Transverse colon (tissue), 4 donors: Measurements from ENCODE around the gene OR7A17. TPM values are rescaled to one million over a fixed set of nuclear protein-coding genes. Genes with fewer than 3 reads are reported as not detected.

Experiments
- DNase-seq: peaks from one replicate; pipeline ENCODE4 v3.0.0-alpha.2; 2019
- H3K27ac ChIP-seq, 4 donors: fragments of 200-600 bp; sonication (generic); 2 replicates each; pipeline ENCODE4 v1.5.1; 2016 to 2018; ENCODE audit warnings: inconsistent platforms in 4 of 4
- H3K27me3 ChIP-seq: fragments of 200-600 bp; sonication (generic); 2 replicates; pipeline ENCODE4 v1.5.1; 2017; ENCODE audit warnings: inconsistent platforms
- H3K36me3 ChIP-seq, 4 donors: fragments of 200-600 bp; sonication (generic); 2 replicates each; pipeline ENCODE4 v1.5.1; 2017 to 2019; ENCODE audit warnings: inconsistent platforms in 4 of 4
- H3K4me1 ChIP-seq, 4 donors: fragments of 200-600 bp; sonication (generic); 2 replicates each; pipeline ENCODE4 v1.5.1; 2017 to 2020; ENCODE audit warnings: inconsistent platforms in 4 of 4
- H3K4me3 ChIP-seq, 4 donors: fragments of 200-600 bp; sonication (generic); 1 replicate in 1 of 4; 2 replicates in 3 of 4; pipeline versions ENCODE4 v1.5.1 to v1.6.1; 2017 to 2019; ENCODE audit warnings: inconsistent platforms in 4 of 4
- H3K9me3 ChIP-seq, 2 donors: fragments of 200-600 bp; sonication (generic); 2 replicates each; pipeline ENCODE4 v1.5.1; 2017 to 2019; ENCODE audit warnings: inconsistent platforms in 2 of 2
- EP300 ChIP-seq: sonication (generic); formaldehyde crosslinking; IDR thresholded peaks from one replicate; pipeline ENCODE4 v1.6.1; 2017; ENCODE audit warnings: antibody characterized with exemption, low read depth
- POLR2A ChIP-seq: fragments of 450-650 bp; IDR thresholded peaks from one replicate; pipeline ENCODE4 v1.6.1; 2016; ENCODE audit warnings: antibody characterized with exemption, mild to moderate bottlenecking, moderate library complexity
- POLR2AphosphoS5 ChIP-seq, 3 donors: sonication (generic); formaldehyde crosslinking; IDR thresholded peaks; one replicate each; pipeline ENCODE4 v1.6.1; 2016; ENCODE audit warnings: antibody characterized with exemption in 3 of 3
- WGBS, 2 donors: methylation state at CpG; one replicate each; pipeline ENCODE4 v1.1.5; 2018; ENCODE audit warnings: low coverage in 1 of 2; 5-methylcytosine and 5-hydroxymethylcytosine counted together
- in situ Hi-C, 4 donors: fragments of 200-750 bp; cut with MboI; loops; one replicate each; pipeline versions ENCODE4 v1.15.0 to v1.15.1; 2017; ENCODE audit warnings: low sequenced_read_pairs in 3 of 4, low pct_ligation_motif_present in 1 of 4, low pct_unique_long_range_greater_than_20kb in 1 of 4
- intact Hi-C: fragments of 100-400 bp; cut with DNase I; formaldehyde crosslinking; loops from one replicate; pipeline ENCODE4 v1.15.1; 2023; ENCODE audit warnings: low total_unique reads
- total RNA-seq, 4 donors: library from RNA; depleted of rRNA; stranded (reverse); fragments of >200 nt; gene quantifications; one replicate each; pipeline ENCODE4 v1.1.0, GENCODE V29; 2016
- TF ChIP-seq, protein P1 (sequence below), 5 experiments: fragments of 200-600 bp in 3 of 5; fragments of 450-650 bp in 2 of 5; sonication (generic) in 3 of 5; IDR thresholded peaks; 1 replicate in 2 of 5; 2 replicates in 3 of 5; pipeline ENCODE4 v1.5.1; 2016 to 2017; ENCODE audit warnings: antibody characterized with exemption in 5 of 5, inconsistent platforms in 3 of 5, mild to moderate bottlenecking in 2 of 5, moderate library complexity in 1 of 5

The OR7A17 gene
- total RNA-seq, 4 donors from 2014 or later, result not detected

DNA sequence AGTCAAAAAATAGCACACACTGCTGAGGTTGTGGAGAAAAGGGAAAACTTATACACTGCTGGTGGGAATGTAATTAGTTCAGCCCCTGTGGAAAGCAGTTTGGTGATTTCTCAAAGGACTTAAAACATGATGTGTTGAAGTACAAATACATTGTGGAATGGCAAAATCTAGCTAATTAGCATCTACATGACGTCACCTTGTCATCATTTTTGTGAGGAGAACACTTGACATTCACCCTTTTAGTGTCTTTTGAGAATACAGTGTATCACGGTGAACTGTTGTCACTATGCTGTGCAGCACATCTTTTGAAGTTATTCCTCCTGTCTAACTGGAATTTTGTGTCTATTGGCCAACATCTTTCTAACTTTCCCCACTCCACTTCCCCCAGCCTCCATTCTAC, 42.8 kb downstream of the OR7A17 start:
- H3K27me3 ChIP-seq, result peaks cover 10% of the 10 kb centered on the region
- WGBS, 2 donors, result 43% methylated on average over 2 of the region's 2 CpGs; no CpG with 5 or more reads in 1 of the 2 donors
- in situ Hi-C loops, result no loop called here
- DNase-seq, result no peak
- TF ChIP-seq POLR2AphosphoS5 (IDR thresholded peaks at IDR 0.05), result no peak
- TF ChIP-seq EP300, result no peak
- no peak for TF ChIP-seq POLR2A
- TF ChIP-seq, protein P1, sequence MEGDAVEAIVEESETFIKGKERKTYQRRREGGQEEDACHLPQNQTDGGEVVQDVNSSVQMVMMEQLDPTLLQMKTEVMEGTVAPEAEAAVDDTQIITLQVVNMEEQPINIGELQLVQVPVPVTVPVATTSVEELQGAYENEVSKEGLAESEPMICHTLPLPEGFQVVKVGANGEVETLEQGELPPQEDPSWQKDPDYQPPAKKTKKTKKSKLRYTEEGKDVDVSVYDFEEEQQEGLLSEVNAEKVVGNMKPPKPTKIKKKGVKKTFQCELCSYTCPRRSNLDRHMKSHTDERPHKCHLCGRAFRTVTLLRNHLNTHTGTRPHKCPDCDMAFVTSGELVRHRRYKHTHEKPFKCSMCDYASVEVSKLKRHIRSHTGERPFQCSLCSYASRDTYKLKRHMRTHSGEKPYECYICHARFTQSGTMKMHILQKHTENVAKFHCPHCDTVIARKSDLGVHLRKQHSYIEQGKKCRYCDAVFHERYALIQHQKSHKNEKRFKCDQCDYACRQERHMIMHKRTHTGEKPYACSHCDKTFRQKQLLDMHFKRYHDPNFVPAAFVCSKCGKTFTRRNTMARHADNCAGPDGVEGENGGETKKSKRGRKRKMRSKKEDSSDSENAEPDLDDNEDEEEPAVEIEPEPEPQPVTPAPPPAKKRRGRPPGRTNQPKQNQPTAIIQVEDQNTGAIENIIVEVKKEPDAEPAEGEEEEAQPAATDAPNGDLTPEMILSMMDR (IDR thresholded peaks at IDR 0.05), result no peak
- no peaks in the 10 kb centered on the region for H3K4me1 ChIP-seq
- H3K9me3 ChIP-seq, result no peaks in the 10 kb centered on the region
- intact Hi-C loops, result no loop called here
- H3K4me3 ChIP-seq, result no peak overlapping the region
- no peaks in the 10 kb centered on the region for H3K36me3 ChIP-seq
- no peak overlapping the region for H3K27ac ChIP-seq

DNA sequence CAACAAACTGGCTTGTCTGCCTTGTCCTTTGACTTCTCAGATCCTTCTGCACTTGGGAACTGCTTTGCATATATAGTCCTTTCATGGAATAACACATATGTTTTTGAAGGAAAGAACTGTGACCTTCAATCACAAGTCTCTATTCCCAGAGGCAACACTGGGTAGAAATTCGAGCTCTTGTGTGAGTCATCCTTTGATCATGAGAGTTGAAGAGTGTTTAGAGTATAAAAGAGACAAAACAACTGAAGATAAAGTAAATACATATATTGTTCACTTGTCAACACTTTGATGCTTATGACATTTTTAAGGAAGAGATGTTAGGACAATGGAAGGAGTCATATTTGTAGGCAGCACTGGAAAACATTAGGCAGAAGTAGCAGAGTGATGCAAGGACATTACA, 45.7 kb downstream of the OR7A17 start:
- DNase-seq, result no peak
- in situ Hi-C loops, result no loop called here
- Histone ChIP-seq H3K9me3 (no peaks in the 10 kb centered on the region), H3K36me3 (no peaks in the 10 kb centered on the region), H3K4me1 (no peaks in the 10 kb centered on the region), H3K27me3 (peaks cover 6% of the 10 kb centered on the region), H3K4me3 (no peak overlapping the region), H3K27ac (no peak overlapping the region)
- TF ChIP-seq EP300 (no peak), POLR2AphosphoS5 (IDR thresholded peaks at IDR 0.05) (no peak), POLR2A (no peak)
- TF ChIP-seq, protein P1 (IDR thresholded peaks at IDR 0.05), result no peak
- intact Hi-C loops, result no loop called here
- WGBS, 2 donors, result 29 to 36% methylated on average over 1 of the region's 1 CpG

DNA sequence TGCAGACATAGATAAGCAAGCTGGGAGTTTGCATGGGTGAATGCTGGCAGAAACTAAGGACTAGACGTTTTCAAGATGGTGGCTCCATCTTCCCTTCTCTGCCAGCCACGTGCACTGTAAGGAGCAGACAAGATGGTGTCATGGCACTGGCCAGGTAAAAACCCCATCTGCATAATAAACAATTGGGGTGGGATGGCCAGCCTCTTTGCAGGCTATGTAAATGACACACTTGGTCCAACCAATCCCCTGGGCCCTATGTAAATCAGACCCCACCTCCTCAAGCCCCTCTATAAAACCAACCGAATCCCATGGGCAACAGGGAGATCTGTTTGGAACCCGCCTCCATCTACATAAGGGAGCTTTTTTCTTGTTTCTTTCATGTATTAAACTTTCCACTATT, 48.5 kb downstream of the OR7A17 start:
- TF ChIP-seq, protein P1 (IDR thresholded peaks at IDR 0.05), result no peak
- no peak for TF ChIP-seq POLR2AphosphoS5 (IDR thresholded peaks at IDR 0.05)
- TF ChIP-seq POLR2A, result no peak
- no peak for TF ChIP-seq EP300
- intact Hi-C loops (no loop called here), in situ Hi-C loops (no loop called here)
- WGBS, 2 donors, result 65% methylated on average over 4 of the region's 4 CpGs; no CpG with 5 or more reads in 1 of the 2 donors
- no peak for DNase-seq
- Histone ChIP-seq H3K4me1 (no peaks in the 10 kb centered on the region), H3K4me3 (no peak overlapping the region), H3K27me3 (no peaks in the 10 kb centered on the region), H3K27ac (no peak overlapping the region), H3K36me3 (no peaks in the 10 kb centered on the region), H3K9me3 (no peaks in the 10 kb centered on the region)

DNA sequence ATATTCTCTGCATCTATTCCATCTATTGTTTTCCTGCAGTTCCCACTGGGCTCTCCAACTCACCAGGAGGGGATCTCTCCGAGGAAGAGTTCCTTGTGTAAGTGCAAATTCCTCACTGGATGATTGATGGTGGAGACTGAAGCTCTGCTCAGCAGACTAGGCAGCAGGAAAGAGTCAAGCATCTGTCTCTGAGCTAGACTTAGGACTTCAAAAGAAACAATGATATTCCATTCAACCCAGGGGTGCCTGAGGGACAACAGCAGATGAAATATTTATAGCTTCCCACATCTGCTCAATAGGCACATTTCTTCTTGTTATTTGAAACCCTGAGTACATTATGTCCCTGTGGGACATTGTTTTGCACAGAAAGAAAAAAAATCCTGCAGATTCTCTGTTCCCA, 50.9 kb downstream of the OR7A17 start, which contains the start of the genes OR7A5 and OR7C1:
TSS of gene OR7A5 (minus strand) at position 175 of the 400 bp plus-strand sequence. CDS start 6,944 bp downstream, outside the sequence.
TSS of gene OR7C1 (minus strand) at position 175 of the 400 bp plus-strand sequence. CDS start 35,049 bp downstream, outside the sequence.
- no peak within 1 kb of the TSS for H3K27ac ChIP-seq
- H3K4me1 ChIP-seq, result no peaks in the 10 kb centered on the region
- no peaks in the 10 kb centered on the region for H3K27me3 ChIP-seq
- in situ Hi-C loops, result no loop called here
- intact Hi-C loops, result no loop called here
- no peak within 1 kb of the TSS for H3K4me3 ChIP-seq
- 20 to 44% methylated on average over 1 of the region's 1 CpG for WGBS, 2 donors
- H3K9me3 ChIP-seq, result no peaks in the 10 kb centered on the region
- TF ChIP-seq, protein P1 (IDR thresholded peaks at IDR 0.05), result no peak
- peak in 2 of 3 donors; percentile 5 to 9 for TF ChIP-seq POLR2AphosphoS5 (IDR thresholded peaks at IDR 0.05)
- no peak for DNase-seq
- no peaks in the 10 kb centered on the region for H3K36me3 ChIP-seq
